PC-9 (cell line): Measurements from ENCODE around the gene C5orf15.

ENCODE experiments used
- CTCF ChIP-seq: fragments of 200-600 bp; sonication (generic); conservative IDR thresholded peaks from 2 replicates; pipeline ENCODE4 v1.6.1; 2017; ENCODE audit warnings: mixed run types, antibody characterized with exemption, mild to moderate bottlenecking, moderate library complexity
- EZH2 ChIP-seq: fragments of 200-600 bp; sonication (generic); IDR thresholded peaks from 2 replicates; pipeline ENCODE4 v1.8.0; 2017; ENCODE audit warnings: antibody characterized with exemption, low read depth

GRCh38 chr5:133921979-133922378 lies 46.4 kb downstream of the C5orf15 start:
- TF ChIP-seq CTCF = no peak
- no peak for TF ChIP-seq EZH2
